NCI-H446 treated with DMSO at 0.1 percent for 48 hours (cell line): ENCODE results near the gene CSAG3.
"Not testable (repeated sequence)": the region's sequence is repeated elsewhere in the genome, so short reads cannot be mapped to it uniquely, and the experiment has no call there.

Source experiments
- DNase-seq: peaks from one replicate; lab custom pipeline; 2025; lab: John Stamatoyannopoulos, UW

CSAG3 gene

DNA sequence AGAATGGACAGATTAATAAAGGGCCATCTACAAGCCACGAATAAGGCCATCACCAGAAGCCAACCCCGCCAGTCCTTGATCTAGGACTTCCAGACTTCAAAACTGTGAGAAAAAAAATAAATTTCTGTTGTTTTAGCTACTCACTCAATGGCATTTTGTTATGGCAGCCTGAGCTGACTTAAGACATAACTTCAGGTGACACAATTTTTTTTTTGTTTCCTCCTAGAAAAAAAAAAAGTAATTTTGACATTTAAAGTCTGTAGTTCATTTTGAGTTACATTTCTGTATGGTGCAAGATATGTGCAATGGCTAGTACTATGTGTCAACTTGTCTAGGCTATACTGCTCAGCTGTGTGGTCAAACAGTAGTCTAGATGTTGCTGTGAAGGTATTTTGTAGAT is at the start of gene CSAG3:
TSS of gene CSAG3 (plus strand) at position 301 of the 400 bp plus-strand sequence.
- DNase-seq, result not testable (repeated sequence)

DNA sequence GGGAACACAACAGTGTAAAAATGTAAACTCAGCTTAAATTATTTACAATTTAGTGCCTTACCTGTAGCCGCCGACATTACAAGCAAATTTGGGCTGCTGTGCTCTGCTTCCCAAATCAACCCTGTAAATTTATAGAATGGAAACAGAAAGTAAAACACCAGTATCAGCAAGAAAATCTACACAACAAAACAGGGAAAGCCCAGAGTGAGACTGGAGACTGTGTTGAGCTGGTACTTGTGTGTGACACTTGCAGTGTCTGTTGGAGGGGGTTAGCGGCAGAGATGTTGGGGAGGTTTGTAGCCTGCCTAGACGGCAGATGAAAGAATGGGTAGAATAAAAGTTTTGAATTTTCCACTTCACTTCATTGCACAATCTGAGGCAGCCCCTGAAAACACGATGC is 45.8 kb upstream of the CSAG3 start:
- DNase-seq, result not testable (repeated sequence)

DNA sequence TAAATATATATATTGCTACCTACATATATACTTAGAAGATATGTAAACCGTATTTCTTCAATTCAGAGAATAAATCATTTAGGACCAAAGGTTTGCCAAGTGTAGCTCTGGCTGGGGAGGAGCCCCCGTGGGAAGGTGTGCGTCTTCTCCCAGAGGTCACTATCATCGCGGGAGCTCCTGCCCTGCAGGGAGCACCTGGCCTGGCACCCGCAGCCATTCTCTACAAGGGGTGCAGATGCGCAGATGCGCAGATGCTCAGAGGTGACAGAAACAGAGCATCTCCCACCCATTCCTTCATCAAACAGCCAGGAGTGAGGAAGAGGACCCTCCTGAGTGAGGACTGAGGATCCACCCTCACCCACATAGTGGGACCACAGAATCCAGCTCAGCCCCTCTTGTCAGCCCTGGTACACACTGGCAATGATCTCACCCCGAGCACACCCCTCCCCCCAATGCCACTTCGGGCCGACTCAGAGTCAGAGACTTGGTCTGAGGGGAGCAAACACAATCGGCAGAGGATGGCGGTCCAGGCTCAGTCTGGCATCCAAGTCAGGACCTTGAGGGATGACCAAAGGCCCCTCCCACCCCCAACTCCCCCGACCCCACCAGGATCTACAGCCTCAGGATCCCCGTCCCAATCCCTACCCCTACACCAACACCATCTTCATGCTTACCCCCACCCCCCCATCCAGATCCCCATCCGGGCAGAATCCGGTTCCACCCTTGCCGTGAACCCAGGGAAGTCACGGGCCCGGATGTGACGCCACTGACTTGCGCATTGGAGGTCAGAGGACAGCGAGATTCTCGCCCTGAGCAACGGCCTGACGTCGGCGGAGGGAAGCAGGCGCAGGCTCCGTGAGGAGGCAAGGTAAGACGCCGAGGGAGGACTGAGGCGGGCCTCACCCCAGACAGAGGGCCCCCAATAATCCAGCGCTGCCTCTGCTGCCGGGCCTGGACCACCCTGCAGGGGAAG is 44.9 kb upstream of the CSAG3 start, which contains the start of gene MAGEA2B:
TSS of gene MAGEA2B (plus strand) at position 814 of the 973 bp plus-strand sequence. CDS start 2,479 bp downstream, outside the sequence.
- DNase-seq, result not testable (repeated sequence)

DNA sequence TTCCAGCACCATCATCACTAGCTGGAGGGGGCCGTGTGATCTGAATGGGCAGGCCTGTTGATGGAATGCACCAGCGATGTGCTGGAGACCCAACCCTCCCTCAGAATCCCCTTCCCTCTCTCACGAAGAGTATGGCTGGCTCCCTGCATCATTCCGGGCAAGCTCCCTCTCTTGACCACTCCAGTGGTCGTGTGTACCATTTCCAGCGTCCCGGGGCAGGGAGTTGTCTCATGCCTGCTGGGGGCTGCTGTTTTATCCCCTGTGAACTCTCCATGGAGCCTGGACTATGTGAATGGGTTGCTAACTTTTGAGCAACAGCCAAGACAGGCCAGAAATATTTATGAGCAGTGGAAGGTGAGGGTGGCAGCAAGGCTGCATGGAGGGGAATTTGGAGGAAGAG is 33.6 kb upstream of the CSAG3 start:
- DNase-seq, result no peak

DNA sequence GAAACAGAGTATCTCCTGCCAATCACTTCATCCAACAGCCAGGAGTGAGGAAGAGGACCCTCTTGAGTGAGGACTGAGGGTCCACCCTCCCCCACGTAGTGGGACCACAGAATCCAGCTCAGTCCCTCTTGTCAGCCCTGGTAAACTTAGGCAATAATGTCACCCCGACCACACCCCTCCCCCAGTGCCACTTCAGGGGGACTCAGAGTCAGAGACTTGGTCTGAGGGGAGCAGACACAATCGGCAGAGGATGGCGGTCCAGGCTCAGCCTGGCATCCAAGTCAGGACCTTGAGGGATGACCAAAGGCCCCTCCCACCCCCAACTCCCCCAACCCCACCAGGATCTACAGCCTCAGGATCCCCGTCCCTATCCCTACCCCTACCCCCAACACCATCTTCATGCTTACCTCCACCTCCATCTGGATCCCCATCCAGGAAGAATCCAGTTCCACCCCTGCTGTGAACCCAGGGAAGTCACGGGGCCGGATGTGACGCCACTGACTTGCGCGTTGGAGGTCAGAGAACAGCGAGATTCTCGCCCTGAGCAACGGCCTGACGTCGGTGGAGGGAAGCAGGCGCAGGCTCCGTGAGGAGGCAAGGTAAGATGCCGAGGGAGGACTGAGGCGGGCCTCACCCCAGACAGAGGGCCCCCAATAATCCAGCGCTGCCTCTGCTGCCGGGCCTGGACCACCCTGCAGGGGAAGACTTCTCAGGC is 25.6 kb upstream of the CSAG3 start, which contains the start of the genes CSAG1 and MAGEA12:
TSS of gene CSAG1 (minus strand) at position 461 of the 715 bp plus-strand sequence. CDS start 1,261 bp downstream, outside the sequence.
TSS of gene MAGEA12 (plus strand) at position 497 of the 715 bp plus-strand sequence. CDS start 2,405 bp downstream, outside the sequence.
- peak; percentile 32 for DNase-seq

DNA sequence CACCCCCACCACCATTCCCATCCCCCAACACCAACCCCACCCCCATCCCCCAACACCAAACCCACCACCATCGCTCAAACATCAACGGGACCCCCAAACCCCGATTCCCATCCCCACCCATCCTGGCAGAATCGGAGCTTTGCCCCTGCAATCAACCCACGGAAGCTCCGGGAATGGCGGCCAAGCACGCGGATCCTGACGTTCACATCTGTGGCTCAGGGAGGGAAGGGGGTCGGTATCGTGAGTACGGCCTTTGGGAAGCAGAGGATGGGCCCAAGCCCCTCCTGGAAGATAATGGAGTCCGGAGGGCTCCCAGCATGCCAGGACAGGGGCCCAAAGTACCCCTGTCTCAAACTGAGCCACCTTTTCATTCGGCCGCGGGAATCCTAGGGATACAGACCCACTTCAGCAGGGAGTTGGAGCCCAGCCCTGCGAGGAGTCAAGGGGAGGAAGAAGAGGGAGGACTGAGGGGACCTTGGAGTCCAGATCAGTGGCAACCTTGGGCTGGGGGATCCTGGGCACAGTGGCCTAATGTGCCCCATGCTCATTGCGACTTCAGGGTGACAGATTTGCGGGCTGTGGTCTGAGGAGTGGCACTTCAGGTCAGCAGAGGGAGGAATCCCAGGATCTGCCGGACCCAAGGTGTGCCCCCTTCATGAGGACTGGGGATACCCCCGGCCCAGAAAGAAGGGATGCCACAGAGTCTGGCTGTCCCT is 24.7 kb upstream of the CSAG3 start:
- not testable (repeated sequence) for DNase-seq

DNA sequence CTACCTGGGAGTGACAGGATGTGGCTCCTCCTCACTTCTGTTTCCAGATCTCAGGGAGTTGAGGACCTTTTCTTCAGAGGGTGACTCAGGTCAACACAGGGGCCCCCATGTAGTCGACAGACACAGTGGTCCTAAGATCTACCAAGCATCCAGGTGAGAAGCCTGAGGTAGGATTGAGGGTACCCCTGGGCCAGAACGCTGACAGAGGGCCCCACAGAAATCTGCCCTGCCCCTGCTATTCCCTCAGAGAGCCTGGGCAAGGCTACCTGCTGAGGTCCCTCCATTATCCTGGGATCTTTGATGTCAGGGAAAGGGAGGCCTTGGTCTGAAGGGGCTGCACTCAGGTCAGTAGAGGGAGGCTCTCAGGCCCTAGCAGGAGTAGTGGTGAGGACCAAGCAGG is 23.9 kb upstream of the CSAG3 start:
- no peak for DNase-seq

DNA sequence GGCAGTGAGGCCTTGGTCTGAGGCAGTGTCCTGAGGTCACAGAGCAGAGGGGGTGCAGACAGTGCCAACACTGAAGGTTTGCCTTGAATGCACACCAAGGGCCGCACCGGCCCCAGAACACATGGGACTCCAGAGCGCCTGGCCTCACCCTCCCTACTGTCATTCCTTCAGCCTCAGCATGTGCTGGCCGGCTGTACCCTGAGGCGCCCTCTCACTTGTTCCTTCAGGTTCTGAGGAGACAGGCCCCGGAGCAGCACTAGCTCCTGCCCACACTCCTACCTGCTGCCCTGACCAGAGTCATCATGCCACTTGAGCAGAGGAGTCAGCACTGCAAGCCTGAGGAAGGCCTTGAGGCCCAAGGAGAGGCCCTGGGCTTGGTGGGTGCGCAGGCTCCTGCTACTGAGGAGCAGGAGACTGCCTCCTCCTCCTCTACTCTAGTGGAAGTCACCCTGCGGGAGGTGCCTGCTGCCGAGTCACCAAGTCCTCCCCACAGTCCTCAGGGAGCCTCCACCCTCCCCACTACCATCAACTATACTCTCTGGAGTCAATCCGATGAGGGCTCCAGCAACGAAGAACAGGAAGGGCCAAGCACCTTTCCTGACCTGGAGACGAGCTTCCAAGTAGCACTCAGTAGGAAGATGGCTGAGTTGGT is 23.0 kb upstream of the CSAG3 start:
- DNase-seq, result no peak

DNA sequence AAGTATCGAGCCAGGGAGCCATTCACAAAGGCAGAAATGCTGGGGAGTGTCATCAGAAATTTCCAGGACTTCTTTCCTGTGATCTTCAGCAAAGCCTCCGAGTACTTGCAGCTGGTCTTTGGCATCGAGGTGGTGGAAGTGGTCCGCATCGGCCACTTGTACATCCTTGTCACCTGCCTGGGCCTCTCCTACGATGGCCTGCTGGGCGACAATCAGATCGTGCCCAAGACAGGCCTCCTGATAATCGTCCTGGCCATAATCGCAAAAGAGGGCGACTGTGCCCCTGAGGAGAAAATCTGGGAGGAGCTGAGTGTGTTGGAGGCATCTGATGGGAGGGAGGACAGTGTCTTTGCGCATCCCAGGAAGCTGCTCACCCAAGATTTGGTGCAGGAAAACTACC is 22.5 kb upstream of the CSAG3 start:
- DNase-seq, result not testable (repeated sequence)

DNA sequence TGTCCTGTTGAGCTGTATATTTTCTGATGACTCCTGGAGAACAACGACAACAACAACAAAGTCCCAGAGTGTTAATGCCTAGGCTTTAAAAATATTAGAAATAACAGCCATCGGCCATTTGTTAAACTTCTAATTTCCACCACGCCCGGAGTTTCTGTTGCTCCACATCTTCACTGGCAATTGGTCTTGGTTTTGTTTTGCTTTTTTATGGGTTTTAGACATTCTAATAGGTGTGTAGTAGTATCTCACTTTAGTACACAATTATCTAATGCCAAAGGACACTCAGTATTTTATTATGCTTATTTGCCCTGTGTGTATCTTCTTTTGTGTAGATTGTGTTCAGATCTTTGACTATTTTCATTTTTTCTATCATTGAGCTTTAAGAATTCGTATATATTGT is 20.5 kb upstream of the CSAG3 start:
- no peak for DNase-seq

DNA sequence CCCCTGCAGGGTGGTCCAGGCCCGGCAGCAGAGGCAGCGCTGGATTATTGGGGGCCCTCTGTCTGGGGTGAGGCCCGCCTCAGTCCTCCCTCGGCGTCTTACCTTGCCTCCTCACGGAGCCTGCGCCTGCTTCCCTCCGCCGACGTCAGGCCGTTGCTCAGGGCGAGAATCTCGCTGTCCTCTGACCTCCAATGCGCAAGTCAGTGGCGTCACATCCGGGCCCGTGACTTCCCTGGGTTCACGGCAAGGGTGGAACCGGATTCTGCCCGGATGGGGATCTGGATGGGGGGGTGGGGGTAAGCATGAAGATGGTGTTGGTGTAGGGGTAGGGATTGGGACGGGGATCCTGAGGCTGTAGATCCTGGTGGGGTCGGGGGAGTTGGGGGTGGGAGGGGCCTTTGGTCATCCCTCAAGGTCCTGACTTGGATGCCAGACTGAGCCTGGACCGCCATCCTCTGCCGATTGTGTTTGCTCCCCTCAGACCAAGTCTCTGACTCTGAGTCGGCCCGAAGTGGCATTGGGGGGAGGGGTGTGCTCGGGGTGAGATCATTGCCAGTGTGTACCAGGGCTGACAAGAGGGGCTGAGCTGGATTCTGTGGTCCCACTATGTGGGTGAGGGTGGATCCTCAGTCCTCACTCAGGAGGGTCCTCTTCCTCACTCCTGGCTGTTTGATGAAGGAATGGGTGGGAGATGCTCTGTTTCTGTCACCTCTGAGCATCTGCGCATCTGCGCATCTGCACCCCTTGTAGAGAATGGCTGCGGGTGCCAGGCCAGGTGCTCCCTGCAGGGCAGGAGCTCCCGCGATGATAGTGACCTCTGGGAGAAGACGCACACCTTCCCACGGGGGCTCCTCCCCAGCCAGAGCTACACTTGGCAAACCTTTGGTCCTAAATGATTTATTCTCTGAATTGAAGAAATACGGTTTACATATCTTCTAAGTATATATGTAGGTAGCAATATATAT is 5.0 kb upstream of the CSAG3 start, which contains the start of gene MAGEA2:
TSS of gene MAGEA2 (minus strand) at position 157 of the 965 bp plus-strand sequence. CDS start 2,479 bp downstream, outside the sequence.
- not testable (repeated sequence) for DNase-seq

DNA sequence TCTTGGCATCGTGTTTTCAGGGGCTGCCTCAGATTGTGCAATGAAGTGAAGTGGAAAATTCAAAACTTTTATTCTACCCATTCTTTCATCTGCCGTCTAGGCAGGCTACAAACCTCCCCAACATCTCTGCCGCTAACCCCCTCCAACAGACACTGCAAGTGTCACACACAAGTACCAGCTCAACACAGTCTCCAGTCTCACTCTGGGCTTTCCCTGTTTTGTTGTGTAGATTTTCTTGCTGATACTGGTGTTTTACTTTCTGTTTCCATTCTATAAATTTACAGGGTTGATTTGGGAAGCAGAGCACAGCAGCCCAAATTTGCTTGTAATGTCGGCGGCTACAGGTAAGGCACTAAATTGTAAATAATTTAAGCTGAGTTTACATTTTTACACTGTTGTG is 4.1 kb upstream of the CSAG3 start:
- not testable (repeated sequence) for DNase-seq

DNA sequence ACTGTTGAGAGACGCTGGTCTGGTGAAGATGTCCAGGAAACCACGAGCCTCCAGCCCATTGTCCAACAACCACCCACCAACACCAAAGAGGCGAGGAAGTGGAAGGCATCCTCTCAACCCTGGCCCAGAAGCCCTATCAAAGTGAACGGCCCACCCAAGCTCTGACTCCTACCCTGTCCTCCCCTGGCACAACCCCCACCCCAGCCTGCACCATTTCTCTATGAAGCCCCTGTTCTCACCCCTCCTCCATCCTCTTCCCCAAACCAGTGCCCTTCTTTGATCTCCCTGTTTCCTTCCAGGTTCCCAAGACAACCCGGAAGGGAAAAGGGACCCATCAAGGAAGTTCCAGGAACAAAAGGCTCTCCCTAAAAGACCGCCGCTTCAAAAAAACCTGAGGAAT is 526 bp downstream of the CSAG3 start:
- not testable (repeated sequence) for DNase-seq

DNA sequence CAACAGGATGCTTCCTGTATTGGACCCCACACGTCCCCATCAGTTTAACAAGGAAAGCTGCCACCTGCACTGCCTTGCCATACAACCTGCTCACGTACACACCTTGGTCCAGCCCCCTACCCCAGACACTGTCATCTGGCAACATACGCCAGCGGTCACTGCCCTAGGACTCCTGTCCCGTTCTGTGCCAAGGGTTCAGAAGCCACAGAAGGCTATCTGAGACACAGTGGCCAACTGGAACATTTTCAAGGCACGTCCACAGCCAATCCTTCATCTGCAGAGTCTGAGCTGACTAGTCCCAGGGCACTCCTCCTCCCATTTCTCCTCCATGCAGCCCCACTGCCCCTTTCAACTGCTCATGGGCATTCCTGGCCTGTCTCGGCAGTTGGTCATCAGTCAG is 2.6 kb downstream of the CSAG3 start:
- not testable (repeated sequence) for DNase-seq

DNA sequence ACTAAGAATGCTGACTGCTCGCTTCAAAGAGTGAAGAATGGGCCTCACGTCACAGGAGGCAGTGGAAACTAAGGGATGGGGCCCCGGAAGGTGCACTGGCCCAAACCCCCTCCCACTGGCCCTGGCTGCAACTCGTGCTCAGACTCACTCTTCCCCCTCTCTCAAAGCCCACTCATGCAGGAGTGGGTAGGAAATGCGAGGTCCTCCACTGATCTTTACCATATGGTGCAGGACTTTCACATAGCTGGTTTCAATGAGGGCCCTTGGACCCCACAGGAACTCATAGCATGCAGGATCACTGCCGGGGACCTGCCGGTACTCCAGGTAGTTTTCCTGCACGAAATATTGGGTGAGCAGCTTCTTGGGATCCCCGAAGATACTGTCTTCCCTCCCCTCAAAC is 7.5 kb downstream of the CSAG3 start:
- not testable (repeated sequence) for DNase-seq

DNA sequence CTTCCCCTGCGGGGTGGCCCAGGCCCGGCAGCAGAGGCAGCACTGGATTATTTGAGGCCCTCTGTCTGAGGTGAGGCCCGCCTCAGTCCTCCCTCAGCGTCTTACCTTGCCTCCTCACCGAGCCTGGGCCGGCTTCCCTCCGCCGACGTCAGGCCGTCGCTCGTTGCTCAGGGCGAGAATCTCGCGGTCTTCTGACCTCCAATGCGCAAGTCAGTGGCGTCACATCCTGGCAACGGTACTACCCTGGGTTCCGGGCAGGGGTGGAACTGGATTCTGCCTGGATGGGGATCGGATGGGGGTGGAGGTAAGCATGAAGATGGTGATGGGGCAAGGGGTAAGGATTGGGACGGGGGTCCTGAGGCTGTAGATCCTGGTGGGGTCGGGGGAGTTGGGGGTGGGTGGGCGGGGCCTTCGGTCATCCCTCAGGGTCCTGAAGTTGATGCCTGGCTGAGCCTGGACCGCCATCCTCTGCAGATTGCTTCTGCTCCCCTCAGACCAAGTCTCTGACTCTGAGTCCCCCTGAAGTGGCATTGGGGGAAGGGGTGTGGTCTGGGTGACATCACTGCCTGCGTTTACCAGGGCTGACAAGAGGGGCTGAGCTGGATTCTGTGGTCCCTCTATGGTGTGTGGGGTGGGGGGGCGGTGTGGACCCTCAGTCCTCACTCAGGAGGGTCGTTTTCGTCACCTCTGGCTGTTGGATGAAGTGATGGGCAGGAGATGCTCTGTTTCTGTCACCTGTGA is 10.7 kb downstream of the CSAG3 start, which contains the start of gene MAGEA6:
TSS of gene MAGEA6 (minus strand) at position 141 of the 741 bp plus-strand sequence. CDS start 2,039 bp downstream, outside the sequence.
- not testable (repeated sequence) for DNase-seq

DNA sequence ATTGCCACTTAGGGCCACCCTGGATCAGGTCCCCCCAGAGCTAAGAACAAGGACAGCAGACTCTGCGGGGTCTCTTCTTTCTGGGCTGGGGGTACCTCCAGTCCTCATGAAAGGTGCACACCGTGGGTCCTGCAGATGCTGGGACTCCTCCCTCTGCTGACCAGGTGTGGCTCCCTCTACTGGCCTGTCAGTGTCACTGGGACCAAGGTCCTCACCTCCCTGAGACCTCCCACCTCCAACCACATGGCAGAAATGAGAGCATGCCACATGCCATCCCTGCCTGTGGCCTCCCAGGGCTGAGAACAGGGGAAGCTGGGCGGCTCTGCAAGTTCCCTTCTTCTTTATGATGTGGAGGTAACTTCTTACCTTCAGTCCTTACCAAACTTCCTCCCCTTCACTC is 28.0 kb downstream of the CSAG3 start:
- not testable (repeated sequence) for DNase-seq

DNA sequence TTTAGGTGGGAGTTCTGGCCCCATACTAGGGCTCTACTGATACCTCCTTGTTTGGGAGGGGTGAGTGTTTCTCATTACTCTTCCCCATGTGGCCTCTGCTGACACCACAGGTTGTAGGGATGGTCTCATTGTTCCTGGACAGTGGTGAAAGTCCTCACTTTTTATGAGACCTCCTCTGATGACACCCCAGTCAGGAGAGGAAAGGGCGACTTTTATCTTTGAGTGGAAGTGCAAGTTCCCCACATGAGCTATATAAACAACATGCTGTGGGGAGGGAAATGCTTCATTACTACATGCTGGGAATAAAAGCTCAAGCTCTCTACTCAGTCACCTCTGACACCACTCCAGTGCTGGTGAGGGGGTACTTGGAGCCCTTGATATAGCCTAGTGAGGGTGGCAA is 39.9 kb downstream of the CSAG3 start:
- DNase-seq, result no peak

DNA sequence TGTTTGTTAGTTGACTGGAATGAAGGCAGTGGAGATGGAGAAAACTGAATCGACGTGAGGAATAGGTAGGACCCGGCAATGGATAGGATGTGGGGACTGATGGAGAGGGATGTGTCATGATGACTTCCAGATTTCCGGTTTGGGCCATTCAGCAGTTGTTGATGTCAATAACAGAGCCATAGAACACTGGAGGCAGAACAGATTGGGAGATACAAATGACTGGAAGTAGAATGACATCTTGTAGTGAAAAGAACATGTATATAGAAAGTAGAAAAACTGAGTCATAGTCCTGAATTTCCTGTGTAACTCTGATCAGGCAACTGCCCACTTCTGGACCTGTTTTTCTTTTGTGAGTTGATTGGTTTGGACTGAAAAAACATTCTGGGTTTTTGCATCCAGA is 47.0 kb downstream of the CSAG3 start:
- DNase-seq, result no peak
